HEK293 (cell line): ENCODE data around the gene ZNF471.

Source experiments
- CTCF ChIA-PET: fragments of 350-600 bp; formaldehyde crosslinking; extraction: SDS; loops from one replicate; lab custom pipeline; 2021; ENCODE audit warnings: antibody characterized with exemption; lab: Yijun Ruan, JAX
- POLR2A ChIA-PET: fragments of 300-600 bp; formaldehyde crosslinking; extraction: SDS; loops from one replicate; lab custom pipeline; 2020; ENCODE audit warnings: antibody characterized with exemption, inconsistent platforms; lab: Yijun Ruan, JAX
- H3K27ac ChIP-seq: fragments of 200-500 bp; sonication (Bioruptor generic); 2 replicates; pipeline ENCODE4 v1.5.1; 2014; ENCODE audit warnings: low read depth, low read length, control low read depth, inconsistent platforms; ENCODE audit errors: extremely low read depth
- H3K36me3 ChIP-seq, 2 experiments: fragments of 200-500 bp in 1 of 2; sonication (Bioruptor generic) in 1 of 2; 1 replicate in 1 of 2; 2 replicates in 1 of 2; pipeline ENCODE4 v1.5.1; 2014 to 2017; ENCODE audit warnings: inconsistent platforms in 2 of 2, low read length in 2 of 2; ENCODE audit not compliant: control insufficient read depth in 2 of 2, insufficient read depth in 1 of 2
- H3K4me1 ChIP-seq: fragments of 200-500 bp; sonication (Bioruptor generic); 2 replicates; pipeline ENCODE4 v1.5.1; 2014; ENCODE audit warnings: mild to moderate bottlenecking, low read length, inconsistent platforms; ENCODE audit not compliant: control insufficient read depth, insufficient read depth
- H3K4me3 ChIP-seq: 2 replicates; pipeline ENCODE4 v1.5.1; 2011; ENCODE audit warnings: low read depth, mild to moderate bottlenecking, control low read depth, low read length, moderate library complexity
- H3K9me3 ChIP-seq: fragments of 200-500 bp; sonication (Bioruptor generic); 2 replicates; pipeline ENCODE4 v1.5.1; 2014; ENCODE audit warnings: low read depth, low read length, inconsistent platforms; ENCODE audit not compliant: control insufficient read depth, insufficient read depth
- EGR2 ChIP-seq: fragments of 450-650 bp; formaldehyde crosslinking; IDR thresholded peaks from 2 replicates; pipeline ENCODE4 v1.5.1; 2016; ENCODE audit warnings: low read depth, missing biosample characterization, missing genetic modification characterization
- GLI4 ChIP-seq: fragments of 450-650 bp; formaldehyde crosslinking; IDR thresholded peaks from 2 replicates; pipeline ENCODE4 v1.5.1; 2016; ENCODE audit warnings: missing biosample characterization, missing genetic modification characterization
- KLF16 ChIP-seq: fragments of 450-650 bp; formaldehyde crosslinking; IDR thresholded peaks from 2 replicates; pipeline ENCODE4 v1.5.1; 2017; ENCODE audit warnings: missing biosample characterization, missing genetic modification characterization
- PRDM1 ChIP-seq: fragments of 450-650 bp; formaldehyde crosslinking; IDR thresholded peaks from 2 replicates; pipeline ENCODE4; 2016; ENCODE audit warnings: missing biosample characterization, missing genetic modification characterization
- TCF7L2 ChIP-seq: IDR thresholded peaks from 2 replicates; pipeline ENCODE4 v1.6.1; 2011; ENCODE audit warnings: low read depth, mild to moderate bottlenecking, inconsistent platforms, low read length, moderate library complexity, borderline replicate concordance
- YY2 ChIP-seq: fragments of 450-650 bp; formaldehyde crosslinking; IDR thresholded peaks from 2 replicates; pipeline ENCODE4 v1.5.1; 2016; ENCODE audit warnings: missing biosample characterization, missing genetic modification characterization
- ZFP69B ChIP-seq: fragments of 450-650 bp; formaldehyde crosslinking; IDR thresholded peaks from 2 replicates; pipeline ENCODE4 v1.5.1; 2016; ENCODE audit warnings: missing biosample characterization, missing genetic modification characterization
- ZNF175 ChIP-seq: fragments of 450-650 bp; formaldehyde crosslinking; IDR thresholded peaks from 2 replicates; pipeline ENCODE4 v1.5.1; 2016; ENCODE audit warnings: missing biosample characterization, missing genetic modification characterization
- ZNF2 ChIP-seq: fragments of 450-650 bp; formaldehyde crosslinking; IDR thresholded peaks from 2 replicates; pipeline ENCODE4 v1.5.1; 2016; ENCODE audit warnings: missing biosample characterization, missing genetic modification characterization
- ZNF274 ChIP-seq, 2 experiments: fragments of 200-500 bp in 1 of 2; fragments of 450-650 bp in 1 of 2; sonication (Bioruptor generic) in 1 of 2; formaldehyde crosslinking in 1 of 2; IDR thresholded peaks; 2 replicates each; pipeline versions ENCODE4 v1.5.1 to v1.6.1; 2014 to 2016; ENCODE audit warnings: borderline replicate concordance in 1 of 2, inconsistent platforms in 1 of 2, low read length in 1 of 2, missing biosample characterization in 1 of 2, missing genetic modification characterization in 1 of 2
- ZNF335 ChIP-seq: fragments of 450-650 bp; formaldehyde crosslinking; conservative IDR thresholded peaks from 2 replicates; pipeline ENCODE4 v1.5.1; 2016; ENCODE audit warnings: missing biosample characterization, missing genetic modification characterization
- ZNF366 ChIP-seq: fragments of 450-650 bp; formaldehyde crosslinking; conservative IDR thresholded peaks from 2 replicates; pipeline ENCODE4 v1.5.1; 2016; ENCODE audit warnings: missing biosample characterization, missing genetic modification characterization
- ZNF514 ChIP-seq: fragments of 450-650 bp; formaldehyde crosslinking; IDR thresholded peaks from 2 replicates; pipeline ENCODE4 v1.5.1; 2016; ENCODE audit warnings: missing biosample characterization, missing genetic modification characterization
- ZNF555 ChIP-seq: fragments of 450-650 bp; formaldehyde crosslinking; conservative IDR thresholded peaks from 2 replicates; pipeline ENCODE4 v1.5.1; 2017; ENCODE audit warnings: missing biosample characterization, mild to moderate bottlenecking, missing genetic modification characterization, inconsistent platforms
- ZNF596 ChIP-seq: fragments of 450-650 bp; IDR thresholded peaks from 2 replicates; pipeline ENCODE4 v1.5.0; 2018; ENCODE audit warnings: missing biosample characterization, mild to moderate bottlenecking, missing genetic modification characterization, moderate library complexity
- ZNF660 ChIP-seq: fragments of 450-650 bp; IDR thresholded peaks from 2 replicates; pipeline ENCODE4 v1.5.1; 2018; ENCODE audit warnings: missing biosample characterization, mild to moderate bottlenecking, missing genetic modification characterization
- ZNF777 ChIP-seq: fragments of 450-650 bp; formaldehyde crosslinking; IDR thresholded peaks from 2 replicates; pipeline ENCODE4 v1.5.1; 2017; ENCODE audit warnings: missing biosample characterization, missing genetic modification characterization, borderline replicate concordance
- TF ChIP-seq, protein P1 (sequence below): fragments of 450-650 bp; formaldehyde crosslinking; IDR thresholded peaks from 2 replicates; pipeline ENCODE4 v1.5.1; 2016; ENCODE audit warnings: missing biosample characterization, missing genetic modification characterization
- TF ChIP-seq, protein P2 (sequence below): fragments of 450-650 bp; formaldehyde crosslinking; IDR thresholded peaks from 2 replicates; pipeline ENCODE4 v1.5.1; 2016; ENCODE audit warnings: missing biosample characterization, missing genetic modification characterization
- TF ChIP-seq, protein P3 (sequence below): fragments of 450-650 bp; formaldehyde crosslinking; IDR thresholded peaks from 2 replicates; pipeline ENCODE4 v1.5.1; 2016; ENCODE audit warnings: missing biosample characterization, missing genetic modification characterization
- TF ChIP-seq, protein P4 (sequence below): fragments of 450-650 bp; IDR thresholded peaks from 2 replicates; pipeline ENCODE4 v1.5.1; 2018; ENCODE audit warnings: missing biosample characterization, missing genetic modification characterization
- TF ChIP-seq, protein P5 (sequence below): fragments of 450-650 bp; formaldehyde crosslinking; IDR thresholded peaks from 2 replicates; pipeline ENCODE4 v1.5.1; 2017; ENCODE audit warnings: missing biosample characterization, mild to moderate bottlenecking, missing genetic modification characterization, moderate library complexity
- TF ChIP-seq, protein P6 (sequence below): fragments of 450-650 bp; formaldehyde crosslinking; IDR thresholded peaks from 2 replicates; pipeline ENCODE4 v1.5.1; 2016; ENCODE audit warnings: missing biosample characterization, missing genetic modification characterization

The ZNF471 gene

DNA sequence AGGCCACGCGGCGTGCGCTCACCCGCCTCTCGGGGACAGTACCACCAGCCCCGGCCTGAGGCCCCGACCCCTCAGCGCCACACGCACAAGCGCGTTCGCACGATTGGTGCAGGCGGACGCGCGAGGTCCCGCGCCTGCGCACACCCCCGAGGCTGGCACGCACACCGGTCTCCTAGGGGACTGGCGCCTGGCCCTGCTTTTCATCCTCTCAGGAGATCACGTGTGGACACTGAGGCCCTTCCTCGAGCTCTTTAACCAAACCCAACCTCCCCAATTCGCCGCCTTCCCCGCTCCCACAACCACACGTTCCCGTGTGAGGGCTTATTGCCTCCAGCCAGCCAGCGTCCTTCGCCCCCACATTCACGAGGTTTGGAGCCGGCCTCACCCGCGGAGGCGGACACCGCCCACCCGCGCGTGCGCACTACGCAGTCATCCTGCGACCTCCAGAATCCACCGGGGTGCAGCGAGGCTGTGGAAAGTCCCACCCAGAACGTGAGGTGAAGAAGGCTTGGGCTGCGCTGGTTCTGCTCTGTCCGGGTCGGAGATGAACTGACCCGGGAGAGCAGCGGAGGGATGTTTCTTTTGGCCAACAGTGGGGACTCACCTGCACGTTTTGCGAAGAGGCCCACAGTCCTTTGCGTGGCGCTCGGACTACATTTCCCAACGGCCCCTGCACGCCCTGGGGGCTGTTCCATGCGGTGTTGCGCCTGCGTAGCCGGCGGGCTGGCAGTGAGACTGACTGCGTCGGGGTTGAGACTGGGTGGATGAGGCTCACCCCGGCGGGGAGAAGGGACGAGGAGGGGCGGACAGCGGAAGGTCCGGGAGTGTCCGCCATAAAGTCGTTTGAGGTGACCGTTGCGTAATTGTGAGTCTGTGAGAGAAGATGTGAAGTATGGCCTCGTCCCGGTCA lies 30.0 kb upstream of the ZNF471 start:
- ChIA-PET POLR2A (no interaction called here), CTCF (interaction anchor here (1.1 kb wide), 1 partner anchor 159 kb away, joined by 3 read pairs; no protein-coding TSS in a partner anchor)
- Histone ChIP-seq H3K36me3 (no peaks in the 10 kb centered on the region), H3K27ac (no peak overlapping the region; the same call in 1 of the 2 replicates), H3K4me3 (peak overlapping the region; percentile 44), H3K9me3 (no peaks in the 10 kb centered on the region; the same call in 1 of the 2 replicates), H3K4me1 (no peaks in the 10 kb centered on the region; the same call in 1 of the 2 replicates)
- TF ChIP-seq, protein P1, sequence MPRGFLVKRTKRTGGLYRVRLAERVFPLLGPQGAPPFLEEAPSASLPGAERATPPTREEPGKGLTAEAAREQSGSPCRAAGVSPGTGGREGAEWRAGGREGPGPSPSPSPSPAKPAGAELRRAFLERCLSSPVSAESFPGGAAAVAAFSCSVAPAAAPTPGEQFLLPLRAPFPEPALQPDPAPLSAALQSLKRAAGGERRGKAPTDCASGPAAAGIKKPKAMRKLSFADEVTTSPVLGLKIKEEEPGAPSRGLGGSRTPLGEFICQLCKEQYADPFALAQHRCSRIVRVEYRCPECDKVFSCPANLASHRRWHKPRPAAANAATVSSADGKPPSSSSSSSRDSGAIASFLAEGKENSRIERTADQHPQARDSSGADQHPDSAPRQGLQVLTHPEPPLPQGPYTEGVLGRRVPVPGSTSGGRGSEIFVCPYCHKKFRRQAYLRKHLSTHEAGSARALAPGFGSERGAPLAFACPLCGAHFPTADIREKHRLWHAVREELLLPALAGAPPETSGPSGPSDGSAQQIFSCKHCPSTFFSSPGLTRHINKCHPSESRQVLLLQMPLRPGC, result no peak
- TF ChIP-seq ZNF514 (tag by site-specific recombination) (no peak), KLF16 (tag by site-specific recombination) (peak; percentile 23; the same call in 1 of the 2 replicates), ZFP69B (tag by site-specific recombination) (0 out of 2 replicates have a peak, but pooled peaks have one; percentile 10), ZNF555 (tag by site-specific recombination) (no peak), ZNF596 (tag by site-specific recombination) (no peak), ZNF660 (tag by site-specific recombination) (0 out of 2 replicates have a peak, but pooled peaks have one; percentile 39), ZNF335 (tag by site-specific recombination) (peak; percentile 95), YY2 (tag by site-specific recombination) (0 out of 2 replicates have a peak, but pooled peaks have one; percentile 37), ZNF2 (tag by site-specific recombination) (0 out of 2 replicates have a peak, but pooled peaks have one; percentile 5), ZNF777 (tag by site-specific recombination) (no peak), GLI4 (tag by site-specific recombination) (no peak), ZNF274 (IDR thresholded peaks at IDR 0.05; ENCODE audit: low read length) (no peak), ZNF274 (tag by site-specific recombination; IDR thresholded peaks at IDR 0.05; ENCODE audit: borderline replicate concordance) (no peak), ZNF366 (tag by site-specific recombination) (no peak), PRDM1 (tag by site-specific recombination) (no peak), ZNF175 (tag by site-specific recombination) (no peak), EGR2 (tag by site-specific recombination) (peak; percentile 33), TCF7L2 (no peak)
- TF ChIP-seq, protein P2, sequence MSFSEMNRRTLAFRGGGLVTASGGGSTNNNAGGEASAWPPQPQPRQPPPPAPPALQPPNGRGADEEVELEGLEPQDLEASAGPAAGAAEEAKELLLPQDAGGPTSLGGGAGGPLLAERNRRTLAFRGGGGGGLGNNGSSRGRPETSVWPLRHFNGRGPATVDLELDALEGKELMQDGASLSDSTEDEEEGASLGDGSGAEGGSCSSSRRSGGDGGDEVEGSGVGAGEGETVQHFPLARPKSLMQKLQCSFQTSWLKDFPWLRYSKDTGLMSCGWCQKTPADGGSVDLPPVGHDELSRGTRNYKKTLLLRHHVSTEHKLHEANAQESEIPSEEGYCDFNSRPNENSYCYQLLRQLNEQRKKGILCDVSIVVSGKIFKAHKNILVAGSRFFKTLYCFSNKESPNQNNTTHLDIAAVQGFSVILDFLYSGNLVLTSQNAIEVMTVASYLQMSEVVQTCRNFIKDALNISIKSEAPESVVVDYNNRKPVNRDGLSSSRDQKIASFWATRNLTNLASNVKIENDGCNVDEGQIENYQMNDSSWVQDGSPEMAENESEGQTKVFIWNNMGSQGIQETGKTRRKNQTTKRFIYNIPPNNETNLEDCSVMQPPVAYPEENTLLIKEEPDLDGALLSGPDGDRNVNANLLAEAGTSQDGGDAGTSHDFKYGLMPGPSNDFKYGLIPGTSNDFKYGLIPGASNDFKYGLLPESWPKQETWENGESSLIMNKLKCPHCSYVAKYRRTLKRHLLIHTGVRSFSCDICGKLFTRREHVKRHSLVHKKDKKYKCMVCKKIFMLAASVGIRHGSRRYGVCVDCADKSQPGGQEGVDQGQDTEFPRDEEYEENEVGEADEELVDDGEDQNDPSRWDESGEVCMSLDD, result 0 out of 2 replicates have a peak, but pooled peaks have one; percentile 10
- TF ChIP-seq, protein P3, sequence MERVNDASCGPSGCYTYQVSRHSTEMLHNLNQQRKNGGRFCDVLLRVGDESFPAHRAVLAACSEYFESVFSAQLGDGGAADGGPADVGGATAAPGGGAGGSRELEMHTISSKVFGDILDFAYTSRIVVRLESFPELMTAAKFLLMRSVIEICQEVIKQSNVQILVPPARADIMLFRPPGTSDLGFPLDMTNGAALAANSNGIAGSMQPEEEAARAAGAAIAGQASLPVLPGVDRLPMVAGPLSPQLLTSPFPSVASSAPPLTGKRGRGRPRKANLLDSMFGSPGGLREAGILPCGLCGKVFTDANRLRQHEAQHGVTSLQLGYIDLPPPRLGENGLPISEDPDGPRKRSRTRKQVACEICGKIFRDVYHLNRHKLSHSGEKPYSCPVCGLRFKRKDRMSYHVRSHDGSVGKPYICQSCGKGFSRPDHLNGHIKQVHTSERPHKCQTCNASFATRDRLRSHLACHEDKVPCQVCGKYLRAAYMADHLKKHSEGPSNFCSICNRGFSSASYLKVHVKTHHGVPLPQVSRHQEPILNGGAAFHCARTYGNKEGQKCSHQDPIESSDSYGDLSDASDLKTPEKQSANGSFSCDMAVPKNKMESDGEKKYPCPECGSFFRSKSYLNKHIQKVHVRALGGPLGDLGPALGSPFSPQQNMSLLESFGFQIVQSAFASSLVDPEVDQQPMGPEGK (tag by site-specific recombination), result peak; percentile 62
- TF ChIP-seq, protein P4, sequence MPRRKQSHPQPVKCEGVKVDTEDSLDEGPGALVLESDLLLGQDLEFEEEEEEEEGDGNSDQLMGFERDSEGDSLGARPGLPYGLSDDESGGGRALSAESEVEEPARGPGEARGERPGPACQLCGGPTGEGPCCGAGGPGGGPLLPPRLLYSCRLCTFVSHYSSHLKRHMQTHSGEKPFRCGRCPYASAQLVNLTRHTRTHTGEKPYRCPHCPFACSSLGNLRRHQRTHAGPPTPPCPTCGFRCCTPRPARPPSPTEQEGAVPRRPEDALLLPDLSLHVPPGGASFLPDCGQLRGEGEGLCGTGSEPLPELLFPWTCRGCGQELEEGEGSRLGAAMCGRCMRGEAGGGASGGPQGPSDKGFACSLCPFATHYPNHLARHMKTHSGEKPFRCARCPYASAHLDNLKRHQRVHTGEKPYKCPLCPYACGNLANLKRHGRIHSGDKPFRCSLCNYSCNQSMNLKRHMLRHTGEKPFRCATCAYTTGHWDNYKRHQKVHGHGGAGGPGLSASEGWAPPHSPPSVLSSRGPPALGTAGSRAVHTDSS (tag by site-specific recombination), result no peak
- TF ChIP-seq, protein P5, sequence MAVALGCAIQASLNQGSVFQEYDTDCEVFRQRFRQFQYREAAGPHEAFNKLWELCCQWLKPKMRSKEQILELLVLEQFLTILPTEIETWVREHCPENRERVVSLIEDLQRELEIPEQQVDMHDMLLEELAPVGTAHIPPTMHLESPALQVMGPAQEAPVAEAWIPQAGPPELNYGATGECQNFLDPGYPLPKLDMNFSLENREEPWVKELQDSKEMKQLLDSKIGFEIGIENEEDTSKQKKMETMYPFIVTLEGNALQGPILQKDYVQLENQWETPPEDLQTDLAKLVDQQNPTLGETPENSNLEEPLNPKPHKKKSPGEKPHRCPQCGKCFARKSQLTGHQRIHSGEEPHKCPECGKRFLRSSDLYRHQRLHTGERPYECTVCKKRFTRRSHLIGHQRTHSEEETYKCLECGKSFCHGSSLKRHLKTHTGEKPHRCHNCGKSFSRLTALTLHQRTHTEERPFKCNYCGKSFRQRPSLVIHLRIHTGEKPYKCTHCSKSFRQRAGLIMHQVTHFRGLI (tag by site-specific recombination), result no peak
- TF ChIP-seq, protein P6, sequence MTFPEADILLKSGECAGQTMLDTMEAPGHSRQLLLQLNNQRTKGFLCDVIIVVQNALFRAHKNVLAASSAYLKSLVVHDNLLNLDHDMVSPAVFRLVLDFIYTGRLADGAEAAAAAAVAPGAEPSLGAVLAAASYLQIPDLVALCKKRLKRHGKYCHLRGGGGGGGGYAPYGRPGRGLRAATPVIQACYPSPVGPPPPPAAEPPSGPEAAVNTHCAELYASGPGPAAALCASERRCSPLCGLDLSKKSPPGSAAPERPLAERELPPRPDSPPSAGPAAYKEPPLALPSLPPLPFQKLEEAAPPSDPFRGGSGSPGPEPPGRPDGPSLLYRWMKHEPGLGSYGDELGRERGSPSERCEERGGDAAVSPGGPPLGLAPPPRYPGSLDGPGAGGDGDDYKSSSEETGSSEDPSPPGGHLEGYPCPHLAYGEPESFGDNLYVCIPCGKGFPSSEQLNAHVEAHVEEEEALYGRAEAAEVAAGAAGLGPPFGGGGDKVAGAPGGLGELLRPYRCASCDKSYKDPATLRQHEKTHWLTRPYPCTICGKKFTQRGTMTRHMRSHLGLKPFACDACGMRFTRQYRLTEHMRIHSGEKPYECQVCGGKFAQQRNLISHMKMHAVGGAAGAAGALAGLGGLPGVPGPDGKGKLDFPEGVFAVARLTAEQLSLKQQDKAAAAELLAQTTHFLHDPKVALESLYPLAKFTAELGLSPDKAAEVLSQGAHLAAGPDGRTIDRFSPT, result 0 out of 2 replicates have a peak, but pooled peaks have one; percentile 41
